Endometrium (tissue), 2 donors: ENCODE measurements around the gene SMAD5.

Source experiments
- FAIRE-seq: peaks from 2 replicates; lab custom pipeline; 2012; peaks lifted over from hg19 to GRCh38; lab: Jason Lieb, UNC
- donor health status: control.
- donor health status: control.

The SMAD5 gene

DNA sequence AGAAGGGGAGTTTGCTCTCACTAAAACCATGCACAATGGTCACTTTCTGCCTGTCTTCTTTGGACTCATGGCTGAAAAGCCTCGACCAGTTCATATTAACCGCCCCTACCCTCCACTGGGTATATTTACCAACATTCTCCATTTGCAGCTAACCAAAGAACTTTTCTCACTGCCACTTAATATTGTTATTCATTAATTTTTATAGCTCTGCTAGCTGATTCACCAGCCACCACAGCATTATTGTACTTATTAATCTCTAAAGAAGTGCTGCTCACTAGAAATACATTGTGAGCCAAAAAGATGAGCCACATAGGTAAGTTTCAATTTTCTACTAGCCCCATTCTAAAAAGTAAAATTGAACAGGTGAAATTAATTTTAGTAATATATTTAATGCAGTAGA is 93.8 kb downstream of the SMAD5 start:
- FAIRE-seq, result no peak

DNA sequence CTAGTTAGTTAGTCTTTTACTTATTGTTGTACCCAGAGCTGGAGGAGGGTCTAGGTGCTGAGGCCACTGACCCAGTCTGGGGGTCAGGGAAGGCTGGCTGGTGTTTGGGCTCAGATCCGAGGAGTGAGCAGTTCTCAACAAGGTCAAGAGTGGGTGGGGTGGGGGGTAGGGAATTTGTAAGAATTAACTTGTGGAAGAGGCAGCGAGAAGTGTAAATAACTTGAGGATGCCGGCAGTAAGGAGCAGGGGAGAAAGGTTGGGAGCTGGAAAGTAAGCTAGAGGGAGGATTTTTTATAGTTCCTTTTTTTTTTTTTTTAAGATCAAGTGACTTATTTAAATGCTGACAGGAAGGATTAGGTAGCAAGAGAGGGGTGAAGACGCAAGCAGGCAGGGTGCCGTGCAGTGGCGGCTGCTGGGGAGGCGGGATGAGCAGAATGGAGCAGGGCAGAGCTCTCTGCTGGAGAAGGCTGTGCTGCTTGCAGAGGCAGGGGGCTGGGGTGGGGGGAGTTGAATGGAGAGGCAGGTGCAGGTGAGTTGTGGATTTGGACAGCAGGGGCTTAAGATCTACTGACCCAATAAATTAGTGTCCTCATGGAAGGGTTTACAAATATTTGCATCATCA is 95.6 kb downstream of the SMAD5 start:
- no peak for FAIRE-seq

DNA sequence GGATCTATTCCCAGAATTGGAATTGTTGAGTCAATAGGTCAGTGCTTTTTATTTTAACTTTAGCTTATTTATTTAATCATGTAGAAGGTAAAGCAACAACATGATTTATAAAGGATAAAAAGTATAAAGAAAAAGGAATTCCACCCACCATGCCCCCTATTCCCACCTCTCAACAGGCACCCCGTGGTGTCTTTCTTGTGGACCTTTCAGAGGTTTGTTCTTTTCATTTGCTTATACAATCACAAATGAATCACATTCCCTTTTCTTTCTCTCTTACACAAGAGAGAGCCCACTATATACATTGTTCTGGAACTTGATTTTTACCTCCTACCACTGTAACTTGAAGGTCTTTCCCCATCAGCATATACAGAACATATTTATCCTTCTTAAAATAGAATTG is 97.5 kb downstream of the SMAD5 start:
- FAIRE-seq, result no peak

DNA sequence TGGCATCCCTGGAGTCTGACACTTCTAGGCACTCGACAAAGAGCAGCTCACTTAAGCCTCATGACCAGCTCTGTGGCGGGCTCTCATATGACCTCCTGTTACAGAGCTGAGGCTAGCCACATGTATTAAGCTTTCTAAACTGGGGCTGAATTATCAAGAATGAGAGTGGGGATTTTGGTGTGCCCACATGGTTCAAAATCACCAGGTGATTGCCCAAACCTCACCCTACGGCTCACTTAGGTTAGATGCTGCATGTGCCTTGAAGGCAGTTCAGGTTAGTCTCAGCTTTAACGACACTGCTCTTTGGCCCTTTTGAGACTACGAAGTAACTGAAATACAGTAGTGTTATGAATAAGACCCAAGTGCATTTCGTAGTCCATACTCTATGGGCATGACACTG is 99.7 kb downstream of the SMAD5 start:
- no peak for FAIRE-seq
